GM12878 (cell line): Measurements from ENCODE around the gene GDI2. TPM values are rescaled to one million over a fixed set of nuclear protein-coding genes. Genes with fewer than 3 reads are reported as not detected.

Experiments
- ATAC-seq: fragments of 200-7000 bp; cut with Tn5 transposase; 3 replicates; pipeline ENCODE4 v1.9.1; 2020; ENCODE audit warnings: mild to moderate bottlenecking, moderate library complexity
- BruUV-seq: library from RNA; stranded (reverse); fragments of 400-500 nt; replicated peaks from 2 replicates; lab custom pipeline; 2021; lab: Mats Ljungman, UMichigan
- CTCF ChIA-PET: fragments of 300-600 bp; sonication (Branson Sonifier 250); formaldehyde crosslinking; extraction: SDS; loops from one replicate; lab custom pipeline; 2021; ENCODE audit warnings: inconsistent platforms; lab: Yijun Ruan, JAX
- POLR2A ChIA-PET: fragments of 350-600 bp; formaldehyde crosslinking; extraction: SDS; loops from one replicate; lab custom pipeline; 2021; ENCODE audit warnings: inconsistent platforms; lab: Charles Lee
- RAD21 ChIA-PET: fragments of 300-600 bp; sonication (Branson Sonifier 250); formaldehyde crosslinking; loops from one replicate; lab custom pipeline; 2023; ENCODE audit warnings: antibody characterized with exemption; ENCODE audit not compliant: unreplicated experiment; lab: Charles Lee
- SMC1A ChIA-PET: fragments of 300-600 bp; sonication (Branson Sonifier 250); formaldehyde crosslinking; loops from one replicate; lab custom pipeline; 2023; ENCODE audit not compliant: unreplicated experiment, uncharacterized antibody; lab: Charles Lee
- DNase-seq: peaks from one replicate; pipeline ENCODE4 v3.0.0-alpha.2; 2011; ENCODE audit warnings: low read depth, low spot score
- FAIRE-seq: peaks from 3 replicates; lab custom pipeline; 2011; peaks lifted over from hg19 to GRCh38; lab: Jason Lieb, UNC
- H2AFZ ChIP-seq: 2 replicates; pipeline ENCODE4 v1.6.0; 2011; ENCODE audit warnings: low read depth, low read length, control low read depth; ENCODE audit not compliant: control insufficient read depth
- H3K27ac ChIP-seq: 2 replicates; pipeline ENCODE4 v1.5.1; 2011; ENCODE audit warnings: control low read depth; ENCODE audit not compliant: control insufficient read depth, insufficient read depth
- H3K27me3 ChIP-seq, 2 experiments: replicated peaks in 1 of 2; 2 replicates each; pipeline versions ENCODE4 v1.6.0 to v1.6.1; 2011; ENCODE audit warnings: low read length in 1 of 2; ENCODE audit not compliant: control insufficient read depth in 2 of 2, insufficient read depth in 2 of 2
- H3K36me3 ChIP-seq, 2 experiments: 2 replicates each; pipeline ENCODE4 v1.5.1; 2011; ENCODE audit warnings: low read length in 1 of 2; ENCODE audit not compliant: control insufficient read depth in 2 of 2, insufficient read depth in 2 of 2
- H3K4me1 ChIP-seq: 2 replicates; pipeline ENCODE4 v1.6.1; 2011; ENCODE audit warnings: mild to moderate bottlenecking, low read length, moderate library complexity, mixed read lengths; ENCODE audit not compliant: control insufficient read depth, insufficient read depth
- H3K4me2 ChIP-seq: 2 replicates; pipeline ENCODE4 v1.6.0; 2011; ENCODE audit warnings: control low read depth; ENCODE audit not compliant: control insufficient read depth, insufficient read depth
- H3K4me3 ChIP-seq: fragments of 200-600 bp; sonication (generic); 2 replicates; pipeline ENCODE4 v1.5.1; 2016
- H3K79me2 ChIP-seq: 2 replicates; pipeline ENCODE4 v1.6.0; 2011; ENCODE audit warnings: low read length; ENCODE audit not compliant: control insufficient read depth, insufficient read depth
- H3K9ac ChIP-seq: 2 replicates; pipeline ENCODE4 v1.8.0; 2011; ENCODE audit warnings: low read length, control low read depth, mixed read lengths; ENCODE audit not compliant: control insufficient read depth, insufficient read depth
- H3K9me3 ChIP-seq: replicated peaks from 3 replicates; pipeline ENCODE4 v1.5.1; 2011; ENCODE audit warnings: mild to moderate bottlenecking, low read length; ENCODE audit not compliant: control insufficient read depth, insufficient read depth
- H4K20me1 ChIP-seq: 2 replicates; pipeline ENCODE4 v1.6.0; 2011; ENCODE audit not compliant: control insufficient read depth, insufficient read depth
- BRCA1 ChIP-seq: IDR thresholded peaks from 2 replicates; pipeline ENCODE4 v1.6.1; 2011; ENCODE audit warnings: low read depth, low read length, improper control_type of control experiment
- CHD1 ChIP-seq: IDR thresholded peaks from 2 replicates; pipeline ENCODE4 v1.6.1; 2012; ENCODE audit warnings: low read depth, low read length, improper control_type of control experiment
- CHD4 ChIP-seq: fragments of 200-600 bp; sonication (generic); IDR thresholded peaks from 2 replicates; pipeline ENCODE4 v1.6.1; 2016; ENCODE audit warnings: mild to moderate bottlenecking
- E4F1 ChIP-seq: fragments of 450-650 bp; IDR thresholded peaks from 2 replicates; pipeline ENCODE4 v1.6.1; 2018; ENCODE audit warnings: borderline replicate concordance, mild to moderate bottlenecking; ENCODE audit not compliant: partially characterized antibody
- ESRRA ChIP-seq: IDR thresholded peaks from 2 replicates; pipeline ENCODE4 v1.6.1; 2012; ENCODE audit warnings: mild to moderate bottlenecking, low read length, improper control_type of control experiment
- IRF4 ChIP-seq: IDR thresholded peaks from 2 replicates; pipeline ENCODE4 v1.6.1; 2011; ENCODE audit warnings: low read depth, low read length
- NRF1 ChIP-seq: conservative IDR thresholded peaks from 2 replicates; pipeline ENCODE4 v1.6.1; 2011; ENCODE audit warnings: mild to moderate bottlenecking, low read depth, low read length, improper control_type of control experiment
- RAD21 ChIP-seq: IDR thresholded peaks from 2 replicates; pipeline ENCODE4 v1.6.1; 2011; ENCODE audit warnings: mild to moderate bottlenecking, low read depth, low read length, moderate library complexity; ENCODE audit not compliant: insufficient read depth
- RBBP5 ChIP-seq: fragments of 200-600 bp; sonication (generic); conservative IDR thresholded peaks from 2 replicates; pipeline ENCODE4 v1.6.1; 2016
- RCOR1 ChIP-seq: conservative IDR thresholded peaks from 2 replicates; pipeline ENCODE4 v1.6.1; 2012; ENCODE audit warnings: low read depth, low read length, improper control_type of control experiment
- SIN3A ChIP-seq: IDR thresholded peaks from 2 replicates; pipeline ENCODE4 v1.6.1; 2012; ENCODE audit warnings: low read depth, low read length, improper control_type of control experiment
- SPI1 ChIP-seq: IDR thresholded peaks from 2 replicates; pipeline ENCODE4 v1.6.1; 2011; ENCODE audit warnings: low read depth, mild to moderate bottlenecking, low read length, moderate library complexity, borderline replicate concordance; ENCODE audit not compliant: insufficient read depth
- TAF1 ChIP-seq: IDR thresholded peaks from 2 replicates; pipeline ENCODE4 v1.6.1; 2011; ENCODE audit warnings: mild to moderate bottlenecking, low read depth, low read length, borderline replicate concordance
- TCF12 ChIP-seq: IDR thresholded peaks from 2 replicates; pipeline ENCODE4 v1.6.1; 2011; ENCODE audit warnings: low read depth, mild to moderate bottlenecking, low read length
- ZBED1 ChIP-seq: IDR thresholded peaks from 2 replicates; pipeline ENCODE4 v1.6.1; 2016; ENCODE audit warnings: borderline replicate concordance
- ZNF24 ChIP-seq: fragments of 450-650 bp; IDR thresholded peaks from 2 replicates; pipeline ENCODE4 v1.6.1; 2017; ENCODE audit warnings: antibody characterized with exemption, mild to moderate bottlenecking
- ZZZ3 ChIP-seq: IDR thresholded peaks from 2 replicates; pipeline ENCODE4 v1.6.1; 2011; ENCODE audit warnings: low read depth; ENCODE audit not compliant: control insufficient read depth, insufficient read length
- WGBS: methylation state at CpG from one replicate; pipeline ENCODE4 v1.1.6; 2016; ENCODE audit warnings: low lambda C conversion rate; ENCODE audit not compliant: insufficient replicate concordance, insufficient coverage; ENCODE audit errors: missing lambda C conversion rate; 5-methylcytosine and 5-hydroxymethylcytosine counted together
- in situ Hi-C: fragments of 300-500 bp; cut with MboI; formaldehyde crosslinking; loops from 9 replicates; pipeline ENCODE4 v1.14.3; 2018; ENCODE audit warnings: mixed read lengths
- intact Hi-C: fragments of 100-400 bp; cut with micrococcal nuclease; formaldehyde crosslinking; loops from one replicate; pipeline ENCODE4 v1.14.2; 2022; ENCODE audit not compliant: unreplicated experiment
- polyA plus RNA-seq, 11 experiments: library from polyadenylated mRNA; depleted of rRNA in 4 of 11; unstranded in 6 of 11; stranded (reverse) in 5 of 11; fragments of >200 nt; fragmentation: Nextera tagmentation in 4 of 11; fragmentation: Illumina TruSeq in 1 of 11; extraction: Ambion mirVana in 4 of 11; extraction: Trizol in 1 of 11; gene quantifications; 1 replicate in 1 of 11; 2 replicates in 10 of 11; pipeline versions ENCODE4 v1.2.1 to v1.2.3, GENCODE V29; 2011 to 2016; ENCODE audit warnings: inconsistent platforms in 2 of 11, missing spikeins in 2 of 11, low read depth in 1 of 11
- total RNA-seq, 4 experiments: library from RNA; depleted of rRNA in 3 of 4; stranded (reverse); fragments of >200 nt in 3 of 4; fragmentation: Illumina TruSeq in 1 of 4; extraction: Trizol in 1 of 4; gene quantifications; 2 replicates each; pipeline versions ENCODE4 v1.2.1 to v1.2.3, GENCODE V29; 2013 to 2021
- TF ChIP-seq, protein P1 (sequence below): IDR thresholded peaks from 2 replicates; pipeline ENCODE4 v1.6.1; 2012; ENCODE audit warnings: low read depth, low read length, improper control_type of control experiment
- TF ChIP-seq, protein P2 (sequence below): fragments of 450-650 bp; IDR thresholded peaks from 2 replicates; pipeline ENCODE4 v1.6.1; 2017; ENCODE audit warnings: mild to moderate bottlenecking, moderate library complexity

Gene GDI2
- total and polyA plus RNA-seq, 10 of the 15 experiments (the other 5 are each of a cell fraction or from before 2014, with no cell fraction given): 261 to 395 (median 276) TPM

GRCh38 chr10:5746197-5746596, 67.0 kb downstream of the GDI2 start (continued):
- TF ChIP-seq, protein P1, sequence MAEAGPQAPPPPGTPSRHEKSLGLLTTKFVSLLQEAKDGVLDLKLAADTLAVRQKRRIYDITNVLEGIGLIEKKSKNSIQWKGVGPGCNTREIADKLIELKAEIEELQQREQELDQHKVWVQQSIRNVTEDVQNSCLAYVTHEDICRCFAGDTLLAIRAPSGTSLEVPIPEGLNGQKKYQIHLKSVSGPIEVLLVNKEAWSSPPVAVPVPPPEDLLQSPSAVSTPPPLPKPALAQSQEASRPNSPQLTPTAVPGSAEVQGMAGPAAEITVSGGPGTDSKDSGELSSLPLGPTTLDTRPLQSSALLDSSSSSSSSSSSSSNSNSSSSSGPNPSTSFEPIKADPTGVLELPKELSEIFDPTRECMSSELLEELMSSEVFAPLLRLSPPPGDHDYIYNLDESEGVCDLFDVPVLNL: no peak
- TF ChIP-seq ZBED1 (no peak), CHD1 (no peak), IRF4 (no peak), RAD21 (no peak), BRCA1 (no peak), RBBP5 (no peak), TAF1 (no peak)
- TF ChIP-seq, all 136 proteins: peak for 0

GRCh38 chr10:5744849-5745248, 68.4 kb downstream of the GDI2 start:
- RAD21 ChIA-PET: no interaction called here
- H3K4me1 ChIP-seq: no peaks in the 10 kb centered on the region
- FAIRE-seq (no peak), ATAC-seq (no peak), DNase-seq (no peak)
- H4K20me1 ChIP-seq: no peaks in the 10 kb centered on the region; the same call in 1 of the 2 replicates
- SMC1A ChIA-PET: no interaction called here
- 96% methylated on average over 5 of the region's 5 CpGs for WGBS
- H3K27me3 ChIP-seq: no peaks in the 10 kb centered on the region
- no peak overlapping the region for H2AFZ ChIP-seq
- peaks cover 17 to 27% of the 10 kb centered on the region in 2 experiments for H3K36me3 ChIP-seq
- intact Hi-C loops (no loop called here), in situ Hi-C loops (no loop called here)
- no TSS peak for BruUV-seq
- no peak overlapping the region for H3K9ac ChIP-seq
- H3K4me2 ChIP-seq: no peak overlapping the region
- H3K79me2 ChIP-seq: no peaks in the 10 kb centered on the region
- H3K27ac ChIP-seq: no peak overlapping the region
- no peaks in the 10 kb centered on the region for H3K9me3 ChIP-seq
- H3K4me3 ChIP-seq: no peak overlapping the region
- POLR2A ChIA-PET: no interaction called here
- CTCF ChIA-PET: no interaction called here
- no peak for TF ChIP-seq ZNF24
- no peak for TF ChIP-seq NRF1
- TF ChIP-seq ZZZ3: no peak
- TF ChIP-seq SPI1: no peak
- TF ChIP-seq RCOR1: no peak
- TF ChIP-seq, protein P2, sequence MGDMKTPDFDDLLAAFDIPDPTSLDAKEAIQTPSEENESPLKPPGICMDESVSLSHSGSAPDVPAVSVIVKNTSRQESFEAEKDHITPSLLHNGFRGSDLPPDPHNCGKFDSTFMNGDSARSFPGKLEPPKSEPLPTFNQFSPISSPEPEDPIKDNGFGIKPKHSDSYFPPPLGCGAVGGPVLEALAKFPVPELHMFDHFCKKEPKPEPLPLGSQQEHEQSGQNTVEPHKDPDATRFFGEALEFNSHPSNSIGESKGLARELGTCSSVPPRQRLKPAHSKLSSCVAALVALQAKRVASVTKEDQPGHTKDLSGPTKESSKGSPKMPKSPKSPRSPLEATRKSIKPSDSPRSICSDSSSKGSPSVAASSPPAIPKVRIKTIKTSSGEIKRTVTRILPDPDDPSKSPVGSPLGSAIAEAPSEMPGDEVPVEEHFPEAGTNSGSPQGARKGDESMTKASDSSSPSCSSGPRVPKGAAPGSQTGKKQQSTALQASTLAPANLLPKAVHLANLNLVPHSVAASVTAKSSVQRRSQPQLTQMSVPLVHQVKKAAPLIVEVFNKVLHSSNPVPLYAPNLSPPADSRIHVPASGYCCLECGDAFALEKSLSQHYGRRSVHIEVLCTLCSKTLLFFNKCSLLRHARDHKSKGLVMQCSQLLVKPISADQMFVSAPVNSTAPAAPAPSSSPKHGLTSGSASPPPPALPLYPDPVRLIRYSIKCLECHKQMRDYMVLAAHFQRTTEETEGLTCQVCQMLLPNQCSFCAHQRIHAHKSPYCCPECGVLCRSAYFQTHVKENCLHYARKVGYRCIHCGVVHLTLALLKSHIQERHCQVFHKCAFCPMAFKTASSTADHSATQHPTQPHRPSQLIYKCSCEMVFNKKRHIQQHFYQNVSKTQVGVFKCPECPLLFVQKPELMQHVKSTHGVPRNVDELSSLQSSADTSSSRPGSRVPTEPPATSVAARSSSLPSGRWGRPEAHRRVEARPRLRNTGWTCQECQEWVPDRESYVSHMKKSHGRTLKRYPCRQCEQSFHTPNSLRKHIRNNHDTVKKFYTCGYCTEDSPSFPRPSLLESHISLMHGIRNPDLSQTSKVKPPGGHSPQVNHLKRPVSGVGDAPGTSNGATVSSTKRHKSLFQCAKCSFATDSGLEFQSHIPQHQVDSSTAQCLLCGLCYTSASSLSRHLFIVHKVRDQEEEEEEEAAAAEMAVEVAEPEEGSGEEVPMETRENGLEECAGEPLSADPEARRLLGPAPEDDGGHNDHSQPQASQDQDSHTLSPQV: no peak
- TF ChIP-seq SIN3A: no peak
- no peak for TF ChIP-seq TCF12
- TF ChIP-seq CHD4: no peak
- TF ChIP-seq E4F1: no peak
- TF ChIP-seq ESRRA: no peak
